HS-27A (cell line): Measurements from ENCODE around the gene SH3PXD2A.
"Not testable (repeated sequence)": the region's sequence is repeated elsewhere in the genome, so short reads cannot be mapped to it uniquely, and the experiment has no call there.

Experiments used
- DNase-seq: peaks from one replicate; pipeline ENCODE4 v3.0.0-alpha.2; 2012; ENCODE audit warnings: low read depth, missing footprints

The SH3PXD2A gene

GRCh38 chr10:103666087-103666761, 189.2 kb downstream of the SH3PXD2A start:
- no peak for DNase-seq

GRCh38 chr10:103665162-103665889, 190.1 kb downstream of the SH3PXD2A start:
- no peak for DNase-seq

- DNase-seq = no peak
These were observed 191.6 kb downstream of the SH3PXD2A start for GRCh38 chr10:103663802-103664201.

DNA sequence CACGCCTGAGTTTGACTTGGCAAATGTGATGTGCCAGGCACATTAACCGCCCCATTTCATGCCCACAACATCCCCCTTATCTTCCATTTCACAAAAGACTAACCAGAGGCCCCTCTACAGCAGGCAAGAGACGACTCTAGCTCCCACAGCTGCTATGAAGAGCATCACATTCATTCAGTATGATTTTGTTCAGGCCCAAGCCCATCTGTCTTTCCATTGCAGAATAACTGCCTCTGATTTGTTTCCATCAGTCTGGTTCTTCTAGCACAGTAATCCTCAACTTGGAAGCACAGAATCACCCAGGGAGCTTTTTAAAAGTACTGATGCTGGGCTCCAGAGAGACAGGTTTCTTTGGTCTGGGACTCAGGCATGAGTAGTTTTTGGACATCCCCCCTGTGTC, 192.1 kb downstream of the SH3PXD2A start:
- no peak for DNase-seq

DNA sequence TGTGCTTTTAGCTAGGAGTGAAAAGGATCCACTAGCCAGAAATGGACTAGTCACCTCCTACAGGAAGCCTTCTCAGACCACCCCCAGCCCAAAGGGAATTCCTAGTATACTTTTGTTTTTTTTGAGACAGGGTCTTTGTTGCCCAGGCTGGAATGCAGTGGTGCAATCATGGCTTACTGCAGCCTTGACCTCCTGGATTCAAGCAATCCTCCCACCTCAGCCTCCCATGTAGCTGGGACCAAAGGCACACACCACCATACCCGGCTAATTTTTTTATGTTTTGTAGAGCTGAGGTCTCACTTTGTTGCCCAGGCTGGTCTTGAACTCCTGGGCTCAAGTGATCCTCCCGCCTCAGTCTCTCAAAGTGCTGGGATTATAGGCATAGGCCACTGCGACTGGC, 192.7 kb downstream of the SH3PXD2A start:
- DNase-seq = not testable (repeated sequence)

DNA sequence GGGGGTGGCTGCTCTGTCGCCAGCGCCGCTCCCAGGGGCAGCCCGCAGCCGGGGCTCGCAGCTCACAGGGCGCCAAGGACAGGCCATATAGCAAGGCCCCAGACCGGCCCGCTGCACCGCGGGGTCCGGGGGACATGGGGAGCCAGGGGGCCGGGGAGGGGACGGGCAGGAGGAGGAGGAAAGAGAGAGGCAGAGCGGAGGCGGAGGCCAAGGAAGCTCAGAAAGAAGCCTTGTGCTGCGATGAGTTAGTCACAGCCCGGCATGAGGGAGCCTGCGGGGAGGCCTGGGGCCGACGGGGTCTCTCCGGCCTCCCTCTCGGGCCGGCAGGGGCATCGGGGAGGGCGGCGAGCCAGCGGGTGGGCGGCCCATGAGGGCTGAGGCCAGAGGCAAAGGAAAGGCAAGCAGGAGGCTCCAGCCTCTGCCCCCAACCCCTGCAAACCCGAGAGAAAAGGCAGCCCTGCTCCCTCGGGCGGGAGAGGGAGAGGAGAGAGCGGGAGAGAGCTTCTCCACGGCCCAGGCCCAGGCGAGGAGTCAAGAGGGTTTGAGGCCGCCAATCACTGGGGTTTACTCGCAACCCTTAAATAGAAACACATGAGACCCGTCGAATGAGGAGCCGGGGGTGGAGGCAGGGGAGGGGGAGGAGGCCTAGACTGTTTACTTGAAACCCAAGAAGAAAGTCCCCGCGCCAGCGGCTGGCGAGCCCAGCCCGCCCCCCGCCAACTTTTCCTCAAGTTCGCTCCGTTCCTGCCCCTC, 194.0 kb downstream of the SH3PXD2A start:
- DNase-seq = no peak

DNA sequence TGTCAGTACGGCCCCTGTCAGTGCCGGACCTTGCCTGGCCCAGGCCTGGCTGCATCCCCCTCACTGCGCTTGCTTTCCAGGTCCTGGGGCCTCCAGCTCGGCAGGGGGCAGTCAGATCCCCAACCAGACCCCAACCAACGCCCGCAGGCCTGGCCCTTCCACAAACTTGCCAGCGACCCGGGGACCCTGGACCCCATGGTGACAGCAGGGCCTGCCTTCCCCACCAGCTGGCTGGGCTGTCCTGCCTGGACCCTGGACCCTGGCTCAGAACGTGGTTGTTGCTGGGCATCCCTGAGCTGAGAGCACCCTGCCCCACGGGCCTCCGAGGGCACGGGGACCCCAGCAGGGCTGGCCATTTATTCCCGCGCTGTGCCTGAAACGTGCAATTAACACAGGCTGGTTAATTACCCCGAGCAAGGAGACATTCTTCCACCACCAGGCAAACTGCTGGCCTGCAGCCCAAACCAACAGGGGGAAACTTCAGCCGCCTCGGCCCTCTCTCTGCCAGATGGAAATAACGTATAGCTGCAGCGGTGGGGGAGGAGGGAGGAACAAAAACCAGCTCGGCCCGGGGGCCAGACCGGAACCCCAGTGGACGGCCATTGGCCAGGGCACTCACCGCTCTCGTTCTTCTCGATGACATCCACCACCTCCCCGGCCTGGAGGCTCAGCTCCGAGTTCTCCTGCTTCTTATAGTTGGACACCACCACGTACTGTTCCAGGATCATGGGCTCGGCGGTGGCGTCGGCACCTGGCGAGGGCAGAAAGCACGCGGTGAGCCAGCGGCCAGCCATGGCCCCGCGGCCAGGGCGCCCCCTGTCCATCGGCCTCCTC, 194.8 kb downstream of the SH3PXD2A start:
- peak; percentile 17 for DNase-seq

DNA sequence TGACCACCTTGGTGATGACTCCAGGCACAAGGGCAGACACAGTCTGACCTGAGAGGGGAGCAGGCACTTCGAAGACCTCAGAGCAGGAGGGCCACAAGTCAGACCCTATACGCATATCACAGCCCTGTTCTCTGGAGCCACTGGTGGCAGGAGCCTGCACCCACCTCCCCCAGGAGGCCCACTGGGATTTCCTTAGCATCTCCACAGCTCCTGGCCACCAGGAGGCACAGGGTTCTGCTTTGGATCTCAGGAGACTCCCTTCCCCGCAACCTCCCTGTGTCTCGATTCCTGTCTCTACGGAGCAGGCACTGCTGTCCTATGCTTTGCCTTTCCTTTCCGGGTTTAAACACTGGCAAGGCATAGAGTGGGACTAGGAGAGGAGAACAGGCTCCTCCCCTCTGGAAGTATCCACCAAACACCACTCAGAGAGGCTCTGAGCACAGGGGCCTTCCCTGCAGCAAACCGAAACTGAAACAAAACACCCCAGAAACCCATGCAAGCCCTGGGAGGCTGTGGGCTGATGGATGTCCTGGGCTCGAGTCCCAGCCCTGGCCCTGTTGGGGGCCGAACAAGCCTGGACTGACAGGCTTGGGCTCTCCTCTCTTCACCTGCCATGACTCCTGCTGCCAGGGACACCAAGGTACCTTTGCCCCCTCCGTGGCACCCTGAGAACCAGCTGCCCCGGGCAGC, 195.6 kb downstream of the SH3PXD2A start:
- DNase-seq = no peak

DNA sequence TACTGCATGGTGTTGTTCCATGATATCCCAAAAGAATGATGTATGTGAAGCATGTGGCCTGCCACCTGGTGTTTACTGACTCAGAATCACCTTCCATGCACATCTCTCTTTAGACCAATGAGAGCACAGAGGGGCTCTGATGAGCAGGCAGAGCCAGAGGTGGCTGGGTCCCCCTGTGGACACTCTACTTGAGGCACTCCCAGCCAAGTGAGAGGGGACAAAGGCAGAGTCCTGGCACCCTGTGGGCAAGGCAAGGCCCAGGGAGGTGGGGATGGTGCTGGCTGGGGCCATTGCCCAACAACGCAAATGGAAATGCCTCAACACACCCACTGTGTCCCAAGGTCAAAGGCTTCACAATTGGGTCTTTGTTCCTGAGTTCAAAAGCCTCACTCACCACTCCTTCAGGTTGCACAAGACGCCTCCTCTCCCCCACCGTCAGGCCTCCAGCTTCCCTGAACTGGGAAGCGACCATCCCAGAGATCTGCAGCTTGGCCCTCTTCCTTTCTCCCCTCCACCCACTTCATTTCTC, 197.3 kb downstream of the SH3PXD2A start:
- no peak for DNase-seq

DNA sequence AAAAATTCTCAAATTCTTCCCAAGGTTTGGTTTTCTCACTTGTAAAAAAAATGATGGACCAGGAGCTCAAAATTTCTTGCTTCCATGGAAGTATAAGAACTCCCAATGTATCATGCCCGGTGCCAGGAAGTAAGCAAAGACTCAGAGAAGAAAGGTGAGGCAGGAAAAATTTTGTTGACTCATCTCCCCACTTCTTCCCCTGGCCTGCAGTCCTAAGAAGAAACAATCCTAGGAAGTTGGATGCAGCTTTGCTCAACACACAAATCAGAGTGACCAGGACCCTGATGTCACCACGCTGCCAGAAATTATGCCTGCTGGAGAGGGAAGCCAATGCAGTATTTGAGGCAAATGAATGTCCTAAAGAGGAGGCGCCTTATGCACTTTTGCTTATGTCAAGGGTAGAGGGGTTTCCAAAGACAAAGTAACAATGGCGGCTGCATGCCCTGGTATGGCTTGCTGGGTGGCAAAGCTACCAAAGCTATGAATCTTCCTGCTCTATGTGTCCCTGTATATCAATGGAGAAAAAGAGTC, 198.2 kb downstream of the SH3PXD2A start:
- no peak for DNase-seq

GRCh38 chr10:103654925-103655324, 200.5 kb downstream of the SH3PXD2A start:
- DNase-seq = no peak

DNA sequence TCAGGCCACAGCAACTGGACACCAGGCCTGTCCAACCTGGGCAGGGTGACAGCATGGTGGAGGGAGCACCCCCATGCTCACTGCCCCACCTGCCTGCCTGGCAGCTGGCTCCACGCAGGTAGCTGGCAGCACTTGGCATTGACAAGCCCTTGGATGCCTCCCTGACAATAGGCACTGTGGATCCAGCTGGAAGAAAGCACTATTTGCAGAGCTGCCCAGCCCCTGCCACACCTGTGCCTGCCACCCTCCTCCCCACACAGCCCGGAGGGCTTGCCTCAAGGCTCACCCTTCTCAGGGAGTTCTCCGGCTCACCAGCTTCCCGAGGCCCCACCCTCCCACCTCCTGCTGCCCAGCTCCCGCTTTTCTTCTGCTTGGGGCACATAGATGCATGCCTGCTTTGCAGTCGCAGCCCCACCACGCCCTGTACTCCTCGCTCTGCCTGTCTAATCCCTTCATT, 201.8 kb downstream of the SH3PXD2A start:
- no peak for DNase-seq

DNA sequence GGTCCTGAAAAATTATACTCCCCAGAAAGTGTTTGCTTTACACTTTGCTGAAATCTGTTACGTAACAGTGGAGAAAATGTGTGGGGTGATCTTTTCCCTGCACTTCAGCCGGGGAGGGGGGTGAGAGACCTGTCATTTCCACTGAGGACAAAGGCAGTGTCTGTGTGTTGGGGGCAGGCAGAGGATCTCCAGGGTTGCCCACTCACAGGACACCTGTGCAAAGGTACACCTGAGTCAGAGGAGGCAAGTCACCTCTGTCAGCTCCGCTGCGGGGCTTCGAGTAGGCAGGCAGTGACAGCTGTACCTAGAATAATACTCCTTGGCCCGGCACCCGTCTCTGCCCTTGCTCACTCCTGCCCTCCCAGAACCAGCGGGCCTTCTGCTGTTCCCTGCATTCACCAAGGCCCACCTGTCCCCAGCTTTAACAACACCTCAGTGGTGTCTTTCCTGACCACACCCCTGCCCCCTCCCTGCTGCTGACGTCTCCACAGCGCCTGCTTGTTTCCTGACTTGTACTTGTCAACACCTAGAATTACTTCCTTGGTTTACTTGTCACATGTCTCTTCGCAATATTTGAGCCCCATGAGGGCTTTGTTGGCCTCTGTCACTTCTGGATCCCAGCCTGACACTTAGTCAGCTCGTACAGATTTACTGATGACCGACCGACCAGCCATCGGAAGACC, 202.6 kb downstream of the SH3PXD2A start:
- DNase-seq = no peak

- DNase-seq = no peak
These were observed 203.4 kb downstream of the SH3PXD2A start for GRCh38 chr10:103651783-103652476.

- DNase-seq = no peak
These were observed 204.0 kb downstream of the SH3PXD2A start for GRCh38 chr10:103651333-103651732.

GRCh38 chr10:103649654-103650423, 205.5 kb downstream of the SH3PXD2A start:
- DNase-seq = no peak

DNA sequence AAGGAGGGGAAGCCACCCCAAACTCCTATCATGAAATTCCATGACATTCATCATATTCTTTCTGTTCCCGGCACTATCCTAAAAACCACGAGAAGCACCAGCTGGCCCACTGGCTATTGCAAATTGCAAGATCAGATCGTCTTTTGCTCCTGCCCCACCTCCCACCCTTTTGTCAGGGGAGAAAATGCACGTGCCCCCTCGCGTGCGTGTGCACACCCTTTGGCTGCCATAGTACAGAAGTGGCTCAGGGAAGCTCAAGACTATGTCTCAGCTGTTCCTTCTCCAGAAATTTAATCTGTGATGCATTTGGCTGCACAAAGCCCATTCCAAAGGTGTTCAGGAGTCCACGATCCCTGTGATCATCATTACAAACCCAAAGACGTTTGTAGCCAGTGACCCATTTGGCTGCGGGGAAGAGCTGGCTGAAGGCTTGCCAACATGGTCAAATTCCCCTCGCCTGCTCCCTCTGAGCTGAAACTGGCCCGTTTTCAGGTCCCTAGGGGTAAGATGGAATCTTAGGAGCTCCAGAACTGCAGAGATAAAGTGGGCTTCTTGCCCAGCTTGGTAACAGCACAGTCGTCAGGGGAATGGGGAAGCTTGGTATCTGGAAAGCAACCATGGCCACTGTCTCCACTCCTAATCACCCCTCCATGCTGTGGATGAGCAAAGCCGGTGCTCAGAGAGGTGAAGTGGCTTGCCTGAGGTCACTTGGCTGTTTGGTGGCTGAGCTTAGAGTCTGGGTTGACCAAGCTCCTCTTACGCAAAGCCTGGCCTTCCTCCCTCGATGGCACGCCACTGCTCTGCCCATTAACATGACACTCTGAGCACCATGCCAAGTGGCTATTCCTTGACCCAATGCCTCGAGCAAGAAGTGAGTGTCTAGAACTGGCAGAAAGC, 206.5 kb downstream of the SH3PXD2A start:
- DNase-seq = no peak

DNA sequence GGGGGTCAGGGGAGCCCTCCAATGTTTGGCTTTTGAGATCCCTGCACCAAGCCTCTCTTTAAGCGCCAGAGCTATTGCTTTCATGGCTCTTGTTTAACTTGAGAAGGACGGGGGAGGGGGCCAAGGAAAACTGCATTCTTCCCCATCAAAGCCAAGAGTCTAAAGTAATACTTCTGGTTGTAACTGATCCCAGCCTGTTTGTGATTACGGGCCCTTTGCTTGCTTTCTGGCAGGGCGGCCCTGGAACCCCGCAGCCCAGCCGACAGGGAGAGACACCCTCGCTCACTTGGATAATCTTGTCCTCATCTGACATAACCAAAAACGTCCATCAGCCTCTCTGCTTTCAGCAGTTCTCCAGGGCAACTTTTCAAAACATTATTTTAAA, 207.1 kb downstream of the SH3PXD2A start:
- DNase-seq = no peak
